ENCODE results near the gene ZG16. TPM values are rescaled to one million over a fixed set of nuclear protein-coding genes. Genes with fewer than 3 reads are reported as not detected.

ZG16 gene
- total and polyA plus RNA-seq, 9 of the 15 experiments (the other 6 are each of a cell fraction or from before 2014, with no cell fraction given): 0.04 TPM; not detected in 8

DNA sequence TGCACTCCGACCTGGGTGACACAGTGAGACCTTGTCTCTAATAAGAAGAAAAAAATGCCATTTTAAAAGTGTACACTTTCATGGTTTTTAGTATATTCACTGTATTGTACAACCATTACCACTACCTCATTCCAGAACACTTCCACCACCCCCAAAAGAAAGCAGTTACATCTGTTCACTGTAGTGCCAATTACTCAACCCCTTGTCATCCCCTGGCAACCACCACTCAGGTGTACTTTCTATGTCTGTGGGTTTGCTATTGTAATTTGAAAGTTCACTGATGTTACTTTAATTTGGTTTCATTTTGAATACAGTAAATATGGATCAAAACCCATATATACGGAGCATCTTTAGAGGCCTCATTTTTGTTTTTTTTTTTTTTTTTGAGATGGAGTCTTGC is 6.1 kb downstream of the ZG16 start:
- in situ Hi-C loops (cut with MboI): no loop called here
- 86% methylated on average over 2 of the region's 2 CpGs for WGBS (ENCODE audit: insufficient coverage, low coverage, missing lambda C conversion rate)
- H3K27me3 ChIP-seq (ENCODE audit: control insufficient read depth in 2 of 2, insufficient read depth in 2 of 2, low read length in 2 of 2): peaks cover 15 to 18% of the 10 kb centered on the region in 2 experiments
- intact Hi-C loops (cut with micrococcal nuclease): loop anchor here (10.0 kb wide), 1 partner anchor 79 kb away; no protein-coding TSS in a partner anchor
- H3K36me3 ChIP-seq (ENCODE audit: control insufficient read depth, insufficient read depth, low read length): no peaks in the 10 kb centered on the region
- H4K20me1 ChIP-seq (replicated peaks; ENCODE audit: control insufficient read depth, insufficient read depth, low read length): 0 out of 2 replicates have a peak, but pooled peaks cover 3% of the 10 kb centered on the region
- H3K4me3 ChIP-seq: no peak overlapping the region
- no peaks in the 10 kb centered on the region for H3K9me3 ChIP-seq (replicated peaks; ENCODE audit: control insufficient read depth, insufficient read depth, low read depth, low read length)
- POLR2A ChIA-PET: interaction anchor here (2.3 kb wide), 1 partner anchor 10 kb away, joined by 10 read pairs; no protein-coding TSS in a partner anchor
- no peaks in the 10 kb centered on the region for H3K9me1 ChIP-seq (ENCODE audit: control insufficient read depth, insufficient read depth, low read length)
- H3K79me2 ChIP-seq (ENCODE audit: control insufficient read depth, insufficient read depth, low read length): no peaks in the 10 kb centered on the region
- ATAC-seq (no peak), FAIRE-seq (no peak), DNase-seq (ENCODE audit: extremely low read depth in 1 of 4, low spot score in 3 of 4) (no peak)
- H3K4me2 ChIP-seq (ENCODE audit: insufficient read depth, low read length): no peak overlapping the region
- H3K4me1 ChIP-seq (replicated peaks in 1 of 2; ENCODE audit: control insufficient read depth in 2 of 2, insufficient read depth in 2 of 2, low read length in 2 of 2): peaks cover 6 to 8% of the 10 kb centered on the region in 2 experiments; a peak in 3 of 5 replicates
- no peak overlapping the region for H3K27ac ChIP-seq (ENCODE audit: extremely low read depth, low read depth, low read length)
- no peak overlapping the region for H2AFZ ChIP-seq (ENCODE audit: low read depth, low read length)
- no TSS peak for BruUV-seq (replicated peaks)
- TF ChIP-seq POLR2A (conservative IDR thresholded peaks at IDR 0.05) (no peak), ELF1 (tag; IDR thresholded peaks at IDR 0.05) (no peak), CBFA2T2 (conservative IDR thresholded peaks at IDR 0.05) (no peak), BDP1 (IDR thresholded peaks at IDR 0.05; ENCODE audit: insufficient read depth, insufficient read length) (no peak), CC2D1A (IDR thresholded peaks at IDR 0.05) (no peak), ZNF165 (CRISPR knock-in tag; IDR thresholded peaks at IDR 0.05; ENCODE audit: borderline replicate concordance) (no peak), ZNF347 (CRISPR knock-in tag; IDR thresholded peaks at IDR 0.05; ENCODE audit: low read depth) (no peak), MTA3 (IDR thresholded peaks at IDR 0.05; ENCODE audit: borderline replicate concordance) (no peak), TSC22D4 (tag; IDR thresholded peaks at IDR 0.05) (no peak), NUFIP1 (IDR thresholded peaks at IDR 0.05; ENCODE audit: partially characterized antibody) (no peak), PHF8 (IDR thresholded peaks at IDR 0.05; ENCODE audit: borderline replicate concordance, low read length) (no peak), TFAM (CRISPR knock-in tag; conservative IDR thresholded peaks at IDR 0.05) (no peak), KLF6 (CRISPR knock-in tag; IDR thresholded peaks at IDR 0.05; ENCODE audit: borderline replicate concordance) (no peak), ARHGAP35 (IDR thresholded peaks at IDR 0.05; ENCODE audit: partially characterized antibody) (no peak), ZNF696 (CRISPR knock-in tag; conservative IDR thresholded peaks at IDR 0.05) (no peak), XRCC4 (IDR thresholded peaks at IDR 0.05; ENCODE audit: extremely low read depth, insufficient read depth, insufficient read length) (no peak), TCF7 (IDR thresholded peaks at IDR 0.05; ENCODE audit: borderline replicate concordance) (no peak), RUNX1 (IDR thresholded peaks at IDR 0.05; ENCODE audit: low read depth) (no peak)
- CTCF ChIA-PET (ENCODE audit: low intra/inter-chr PET ratio): no interaction called here
- H3K9ac ChIP-seq (ENCODE audit: insufficient read depth in 1 of 2, low read depth in 2 of 2, low read length in 2 of 2): no peak overlapping the region
